Stimulated activated CD8-positive, alpha-beta memory T cell treated with anti-CD3 and anti-CD28 coated beads, Interleukin-15, amount 100 ng/mL, for 1 hour (primary cell): ENCODE results near the gene SERINC3.
A peak's percentile ranks its signal among the peaks of the same experiment; 100 is the strongest.
"Not testable (repeated sequence)": the region's sequence is repeated elsewhere in the genome, so short reads cannot be mapped to it uniquely, and the experiment has no call there.

Source experiments
- DNase-seq: peaks from one replicate; pipeline ENCODE4 v3.0.0-alpha.2; 2020; ENCODE audit warnings: low read depth

Gene SERINC3

DNA sequence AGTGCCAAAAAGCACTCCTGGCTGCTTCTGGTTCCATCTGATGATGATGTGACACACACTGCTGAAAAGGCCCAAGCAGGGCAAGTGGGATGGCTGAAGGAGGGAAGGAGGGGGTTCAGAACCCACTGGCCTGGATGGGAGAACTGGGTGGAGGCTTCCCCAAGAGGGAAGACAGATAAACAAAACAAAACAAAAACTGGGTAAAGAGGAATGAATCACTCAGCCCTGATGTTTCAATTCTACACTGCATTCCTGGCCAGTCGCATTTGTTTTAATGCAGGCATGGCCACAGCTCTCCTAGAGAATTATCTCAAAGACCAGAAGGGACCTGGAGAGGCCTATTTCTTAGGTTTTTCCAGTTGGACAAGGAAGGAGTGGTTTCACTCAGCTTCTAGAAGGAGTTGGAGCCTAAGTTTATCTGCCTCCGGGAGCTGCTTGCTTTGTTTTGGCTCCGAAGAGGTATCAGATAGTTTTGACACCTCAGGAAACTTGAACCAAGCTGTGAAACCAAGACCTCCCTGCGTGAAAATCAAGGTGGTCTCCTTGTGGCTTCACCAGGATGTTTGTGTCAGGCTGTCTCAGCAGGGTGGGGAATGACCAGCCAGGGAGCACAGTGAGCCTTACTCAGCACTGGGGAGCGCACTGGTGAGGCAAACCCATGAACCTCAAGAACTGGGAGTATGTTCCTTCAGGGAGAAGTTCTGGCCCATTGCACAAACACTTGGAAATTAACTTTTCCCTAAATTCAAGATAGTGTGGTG lies 30.1 kb downstream of the SERINC3 start:
- no peak for DNase-seq

GRCh38 chr20:44489931-44490330 lies 31.9 kb downstream of the SERINC3 start:
- no peak for DNase-seq

- no peak for DNase-seq
Observed at GRCh38 chr20:44489223-44489622, 32.6 kb downstream of the SERINC3 start.

DNA sequence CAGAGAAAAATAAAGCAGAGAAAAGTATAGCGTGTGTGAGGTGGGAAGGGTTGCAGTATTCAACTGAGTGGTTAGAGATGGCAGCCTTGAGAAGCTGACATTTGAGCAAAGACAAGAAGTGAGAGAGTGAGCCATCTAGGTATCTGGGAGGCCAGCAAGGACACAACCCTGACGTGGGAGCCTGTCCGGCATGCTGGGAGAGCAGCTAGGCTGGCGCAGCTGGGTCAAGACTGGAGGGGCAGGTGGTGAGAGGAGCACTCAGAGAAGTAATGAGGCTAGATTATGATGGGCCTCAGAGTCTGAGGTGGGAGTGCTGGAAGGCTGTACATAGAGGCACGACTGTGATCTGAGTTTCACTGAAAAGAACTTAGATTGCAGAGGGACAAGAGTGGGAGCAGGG lies 33.3 kb downstream of the SERINC3 start:
- no peak for DNase-seq

DNA sequence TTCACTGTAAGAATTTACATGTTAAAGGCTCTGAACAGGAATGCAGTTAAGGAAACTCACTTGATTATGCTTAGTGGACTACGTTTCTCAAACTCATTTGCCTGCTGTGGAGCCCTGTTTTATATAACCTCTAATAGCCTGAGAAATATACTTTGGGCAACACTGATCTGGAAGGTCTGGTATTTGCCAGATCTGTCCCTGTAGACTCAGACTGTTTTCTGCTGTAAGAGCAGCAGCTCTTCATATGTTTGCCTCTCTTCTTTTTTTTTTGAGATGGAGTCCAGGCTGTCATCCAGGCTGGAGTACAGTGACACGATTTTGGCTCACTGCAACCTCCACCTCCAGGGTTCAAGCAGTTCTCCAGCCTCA lies 36.1 kb downstream of the SERINC3 start:
- no peak for DNase-seq

DNA sequence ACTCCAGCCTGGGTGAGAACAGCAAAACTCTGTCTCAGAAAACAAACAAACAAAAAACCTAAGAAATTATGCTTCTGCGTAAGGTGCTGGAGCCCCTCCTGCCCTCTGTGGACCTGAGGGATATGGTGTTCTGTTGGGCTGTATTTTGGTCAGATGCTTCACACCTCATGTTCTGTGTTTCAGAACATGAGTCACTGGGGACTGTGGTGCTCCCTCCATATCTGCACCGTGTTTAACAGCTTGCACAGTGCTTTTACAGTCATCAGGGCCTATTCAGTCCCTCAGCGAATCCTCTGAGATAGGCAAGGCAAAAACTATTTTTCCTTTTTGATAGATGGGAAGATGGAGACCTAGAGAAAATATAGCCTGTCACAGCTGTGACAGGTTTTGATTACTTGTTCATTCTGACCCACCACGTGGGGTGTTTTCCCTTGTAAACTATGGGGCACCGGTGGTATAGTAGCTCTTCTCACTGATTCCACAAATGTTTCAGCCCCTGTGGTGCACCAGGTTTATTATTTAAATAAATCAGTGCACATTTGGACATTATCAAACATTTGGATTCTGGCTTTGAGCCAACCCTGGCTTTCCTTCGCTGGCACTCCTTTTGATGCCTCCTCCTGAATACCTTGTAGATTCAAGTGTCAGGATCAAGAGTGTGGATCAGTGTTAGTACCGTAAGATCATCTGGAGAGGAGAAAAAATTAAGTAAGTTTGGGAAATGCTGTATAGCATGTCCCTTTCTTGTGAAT lies 36.6 kb downstream of the SERINC3 start:
- no peak for DNase-seq

DNA sequence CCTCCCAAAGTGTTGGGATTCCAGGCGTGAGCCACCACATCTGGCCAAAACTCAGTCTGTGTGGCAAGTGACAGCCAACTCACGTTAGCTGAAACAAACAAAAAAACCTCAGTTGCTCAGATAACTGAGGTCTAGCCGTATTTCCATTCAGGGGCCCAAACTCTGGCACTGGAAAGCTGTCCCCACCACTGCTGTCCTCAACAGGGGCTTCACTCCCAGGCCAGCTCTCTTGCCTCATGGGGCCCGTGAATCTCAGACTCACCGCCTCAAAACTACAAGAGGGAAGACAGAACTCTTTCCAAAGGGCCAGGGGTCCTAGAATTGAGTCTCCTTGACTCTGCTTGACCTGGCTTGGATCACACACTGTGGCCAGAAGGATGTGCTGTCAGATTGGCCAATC lies 38.8 kb downstream of the SERINC3 start:
- DNase-seq = no peak

DNA sequence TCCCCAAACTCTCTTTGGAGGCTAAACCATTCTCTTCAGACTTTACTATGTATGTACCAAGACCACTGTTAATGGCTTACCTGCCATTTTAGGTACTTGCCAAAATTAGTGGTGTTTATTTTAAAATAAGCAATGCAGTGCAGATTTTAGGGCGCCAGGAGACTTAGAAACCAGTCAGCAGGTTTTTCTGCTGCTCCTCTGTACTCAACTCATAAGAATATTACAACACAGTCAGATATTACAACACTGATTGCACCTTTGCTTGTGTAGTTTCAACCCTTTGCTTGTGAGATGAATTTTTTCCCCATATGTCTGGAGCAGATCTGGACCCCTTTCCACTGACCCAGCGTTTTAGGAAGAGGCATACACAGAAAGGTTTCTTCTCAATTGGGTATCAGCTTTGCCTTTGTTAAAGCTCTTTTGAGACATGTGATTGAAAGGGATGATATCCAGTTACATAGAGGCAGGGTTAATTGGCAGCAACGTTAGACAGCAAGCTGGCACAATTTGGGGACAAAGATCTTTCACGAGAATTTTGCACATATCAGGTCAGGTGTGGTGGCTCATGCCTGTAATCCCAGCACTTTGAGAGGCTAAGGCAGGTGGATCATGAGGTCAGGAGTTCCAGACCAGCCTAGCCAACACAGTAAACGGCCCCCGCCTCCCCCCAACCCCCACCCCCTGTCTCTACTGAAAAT lies 40.0 kb downstream of the SERINC3 start:
- DNase-seq = no peak

DNA sequence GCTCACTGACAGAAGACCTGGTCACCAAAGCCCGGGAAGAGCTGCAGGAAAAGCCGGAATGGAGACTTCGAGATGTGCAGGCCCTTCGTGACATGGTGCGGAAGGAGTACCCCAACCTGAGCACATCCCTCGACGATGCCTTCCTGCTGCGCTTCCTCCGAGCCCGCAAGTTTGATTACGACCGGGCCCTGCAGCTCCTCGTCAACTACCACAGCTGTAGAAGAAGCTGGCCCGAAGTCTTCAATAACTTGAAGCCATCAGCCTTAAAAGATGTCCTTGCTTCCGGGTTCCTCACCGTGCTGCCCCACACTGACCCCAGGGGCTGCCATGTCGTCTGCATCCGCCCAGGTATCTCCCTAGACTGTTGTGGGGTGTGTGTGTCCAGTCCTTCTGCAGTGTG lies 41.8 kb downstream of the SERINC3 start:
- DNase-seq = no peak

DNA sequence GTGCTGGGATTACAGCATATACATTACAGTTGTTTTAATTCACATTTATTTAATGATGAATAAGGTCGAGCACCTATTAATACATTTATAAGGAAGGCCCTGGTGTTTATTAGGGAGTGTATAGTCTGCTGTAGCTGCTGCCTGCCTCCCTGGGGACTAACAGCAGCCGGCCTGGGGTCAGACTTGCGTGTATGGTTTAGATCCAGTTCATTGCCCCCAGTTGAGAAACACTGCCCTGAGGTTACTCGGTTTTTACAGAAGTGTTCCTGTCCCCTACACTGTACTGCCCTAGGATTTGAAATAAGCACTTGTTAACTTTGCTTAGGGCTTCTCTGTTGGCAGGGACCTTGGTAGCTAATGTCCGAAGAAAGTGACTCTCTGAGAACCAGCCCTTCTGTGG lies 42.2 kb downstream of the SERINC3 start:
- no peak for DNase-seq

GRCh38 chr20:44478206-44478605 lies 43.7 kb downstream of the SERINC3 start:
- DNase-seq = no peak

DNA sequence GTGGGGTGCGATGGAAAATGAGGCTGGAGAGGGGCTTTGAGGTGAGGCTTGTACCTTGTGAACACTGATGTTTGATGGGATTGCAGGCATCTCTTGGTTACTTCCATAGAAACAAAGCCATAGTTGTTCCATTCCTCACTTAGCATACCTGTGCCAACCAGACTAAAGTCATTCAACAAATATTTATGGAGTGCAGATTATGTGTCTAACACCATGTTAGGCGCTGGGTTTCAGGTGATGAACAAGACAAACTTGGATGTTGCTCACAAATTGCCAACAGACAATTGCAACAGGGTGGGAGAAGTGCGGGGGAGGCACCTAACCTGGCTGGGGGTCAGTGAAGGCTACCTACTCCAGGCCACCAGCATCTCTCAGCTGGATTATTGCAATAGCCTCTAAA lies 44.7 kb downstream of the SERINC3 start:
- no peak for DNase-seq

DNA sequence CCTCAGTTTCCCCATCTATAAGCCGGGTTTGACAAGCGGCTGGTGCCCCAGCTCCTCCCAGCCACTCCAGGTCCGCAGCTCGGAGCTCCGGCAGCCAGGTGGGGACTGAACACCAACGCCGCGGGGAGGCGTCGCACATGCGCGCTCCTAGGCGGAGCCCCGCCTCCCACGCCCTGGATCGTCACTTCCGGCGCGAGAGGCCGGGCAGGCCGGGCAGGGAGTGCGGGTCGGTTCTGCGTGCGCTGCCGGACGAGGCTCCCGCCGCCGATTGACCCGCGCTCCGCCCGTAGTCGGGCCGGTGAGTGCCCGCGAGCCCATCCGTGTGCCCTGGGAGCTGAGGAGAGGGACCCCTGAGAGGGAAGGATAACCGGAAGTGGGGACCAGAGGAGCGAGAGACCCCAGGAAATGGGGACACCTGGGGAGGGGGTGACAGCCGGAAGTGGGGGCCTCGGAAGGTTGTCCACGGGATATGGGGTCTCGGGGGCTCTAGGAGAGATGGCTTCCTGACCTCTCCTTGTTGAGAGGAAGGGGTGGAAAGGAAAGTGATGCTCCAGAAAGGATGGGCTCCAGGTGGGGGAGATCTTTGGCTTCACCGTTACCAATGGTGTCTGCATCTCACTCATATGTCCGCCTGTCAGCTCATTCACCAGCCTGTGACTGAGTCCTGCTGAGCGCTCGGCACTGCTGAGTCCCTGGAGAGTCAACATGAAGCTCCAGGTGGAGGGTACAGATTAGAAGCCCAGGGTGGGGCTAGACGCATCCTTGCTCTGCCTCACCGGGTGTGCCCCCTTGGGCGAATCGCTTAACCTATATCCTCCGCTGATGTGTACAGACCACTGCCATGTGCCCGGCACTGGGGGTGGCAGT lies 45.9 kb downstream of the SERINC3 start, which contains the start of gene TTPAL:
Gene TTPAL (plus strand): TSS at position 181 of the 867 bp plus-strand sequence. CDS start 4,126 bp downstream, outside the sequence.
- peak; percentile 74 for DNase-seq

GRCh38 chr20:44475372-44475693 lies 46.5 kb downstream of the SERINC3 start:
- DNase-seq = no peak

DNA sequence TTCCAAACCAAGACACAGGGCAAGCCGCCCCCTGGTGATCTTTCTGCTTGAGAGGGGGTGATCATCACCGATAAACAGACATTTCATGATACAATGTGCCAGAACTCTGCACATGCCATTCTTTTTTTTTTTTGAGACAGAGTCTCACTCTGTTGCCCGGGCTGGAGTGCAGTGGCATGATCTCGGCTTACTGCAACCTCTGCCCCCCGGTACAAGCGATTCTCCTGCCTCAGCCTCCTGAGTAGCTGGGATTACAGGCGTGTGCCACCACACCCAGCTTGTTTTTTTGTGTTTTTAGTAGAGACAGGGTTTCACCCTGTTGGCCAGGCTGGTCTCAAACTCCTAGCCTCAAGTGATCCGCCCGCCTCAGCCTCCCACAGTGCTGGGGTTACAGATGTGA lies 49.6 kb downstream of the SERINC3 start:
- not testable (repeated sequence) for DNase-seq

- no peak for DNase-seq
Observed at GRCh38 chr20:44471481-44471882, 50.4 kb downstream of the SERINC3 start.

DNA sequence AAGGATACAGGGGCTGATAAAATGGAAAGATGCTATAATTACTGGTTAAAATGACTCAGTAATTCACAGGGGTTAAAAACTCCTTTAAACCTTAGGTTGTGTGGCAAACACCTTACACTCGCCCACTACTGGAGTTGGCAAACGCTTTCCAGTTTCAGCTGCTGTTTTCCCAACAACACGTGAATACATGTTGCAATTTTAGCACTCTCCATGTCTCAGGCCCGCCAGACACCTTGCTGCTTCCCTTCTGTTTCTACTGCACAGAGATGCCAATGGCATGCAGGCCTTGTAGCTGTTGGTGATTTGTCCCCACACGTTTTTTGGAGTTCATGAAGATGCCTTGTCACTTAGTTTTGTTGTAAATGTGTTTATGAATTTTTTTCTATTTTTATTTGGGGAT lies 51.5 kb downstream of the SERINC3 start:
- DNase-seq = no peak

DNA sequence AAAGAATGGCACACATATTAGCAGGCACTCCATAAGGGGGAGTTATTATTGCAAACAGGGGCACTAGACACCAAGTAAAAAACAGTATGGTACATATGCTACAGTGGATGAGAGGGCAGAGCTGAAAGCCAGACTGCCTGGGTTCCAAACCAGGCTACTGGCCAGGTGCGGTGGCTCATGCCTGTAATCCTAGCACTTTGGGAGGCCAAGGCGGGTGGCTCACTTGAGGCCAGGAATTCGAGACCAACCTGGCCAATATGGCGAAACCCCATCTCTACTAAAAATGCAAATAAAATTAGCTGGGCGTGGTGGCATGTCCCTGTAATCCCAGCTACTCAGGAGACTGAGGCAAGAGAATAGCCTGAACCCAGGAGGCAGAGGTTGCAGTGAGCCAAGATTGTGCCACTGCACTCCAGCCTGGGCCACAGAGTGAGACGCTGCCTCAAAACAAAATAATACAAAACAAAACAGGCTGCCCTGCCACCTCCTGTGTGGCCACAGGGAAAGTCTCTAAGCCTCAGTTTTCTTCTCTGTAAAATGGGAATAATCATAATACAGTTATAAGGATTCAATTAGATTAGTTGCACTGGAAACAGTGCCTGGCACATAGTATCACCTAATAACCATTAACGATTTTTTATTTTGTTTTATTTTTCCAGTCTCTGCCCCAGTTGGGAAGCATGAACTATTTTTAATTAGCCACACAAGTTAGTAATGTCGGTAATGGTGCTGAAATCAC lies 53.7 kb downstream of the SERINC3 start:
- DNase-seq = no peak

- no peak for DNase-seq
Observed at GRCh38 chr20:44467289-44467883, 54.5 kb downstream of the SERINC3 start.

GRCh38 chr20:44465001-44465560 lies 56.8 kb downstream of the SERINC3 start:
- no peak for DNase-seq

- DNase-seq = no peak
Observed at GRCh38 chr20:44464514-44464913, 57.4 kb downstream of the SERINC3 start.
